Nephron progenitor cell (in vitro differentiated cells): ENCODE data around the gene PREX1.
A peak's percentile ranks its signal among the peaks of the same experiment; 100 is the strongest.

Source experiments
- DNase-seq: peaks from one replicate; pipeline ENCODE4 v3.0.0; 2021
- H3K27ac Mint-ChIP-seq: 2 replicates; pipeline ENCODE4 v1.8.0; 2021; ENCODE audit warnings: mild to moderate bottlenecking, moderate library complexity, mixed read lengths
- H3K27me3 Mint-ChIP-seq: 2 replicates; pipeline ENCODE4 v1.8.0; 2021; ENCODE audit warnings: mild to moderate bottlenecking, low read depth, mixed read lengths; ENCODE audit not compliant: poor library complexity
- H3K36me3 Mint-ChIP-seq: 2 replicates; pipeline ENCODE4 v1.8.0; 2021; ENCODE audit warnings: low read depth, mixed read lengths
- H3K4me1 Mint-ChIP-seq: 2 replicates; pipeline ENCODE4 v1.8.0; 2021; ENCODE audit warnings: mixed read lengths
- H3K4me3 Mint-ChIP-seq: 2 replicates; pipeline ENCODE4 v1.8.0; 2021; ENCODE audit warnings: mild to moderate bottlenecking, moderate library complexity, mixed read lengths
- H3K9me3 Mint-ChIP-seq: 2 replicates; pipeline ENCODE4 v1.8.0; 2021; ENCODE audit warnings: mild to moderate bottlenecking, moderate library complexity, mixed read lengths
- CTCF ChIP-seq: fragments of 200-600 bp; sonication (generic); IDR thresholded peaks from 2 replicates; pipeline ENCODE4 v1.5.0; 2021; ENCODE audit warnings: antibody characterized with exemption

Gene PREX1

GRCh38 chr20:48773837-48774418 lies 53.9 kb downstream of the PREX1 start:
- H3K9me3 Mint-ChIP-seq, result peaks cover 47% of the 10 kb centered on the region
- no peak overlapping the region for H3K4me3 Mint-ChIP-seq
- TF ChIP-seq CTCF, result no peak
- peak overlapping the region; percentile 55 for H3K27ac Mint-ChIP-seq
- peaks cover 7% of the 10 kb centered on the region for H3K27me3 Mint-ChIP-seq
- H3K4me1 Mint-ChIP-seq, result peaks cover 31% of the 10 kb centered on the region
- no peak for DNase-seq
- peaks cover 39% of the 10 kb centered on the region for H3K36me3 Mint-ChIP-seq

GRCh38 chr20:48772183-48772976 lies 55.4 kb downstream of the PREX1 start:
- H3K4me3 Mint-ChIP-seq, result no peak overlapping the region
- no peak for DNase-seq
- no peak for TF ChIP-seq CTCF
- H3K9me3 Mint-ChIP-seq, result peaks cover 31% of the 10 kb centered on the region
- peaks cover 7% of the 10 kb centered on the region for H3K27me3 Mint-ChIP-seq
- peaks cover 45% of the 10 kb centered on the region for H3K4me1 Mint-ChIP-seq
- peaks cover 29% of the 10 kb centered on the region for H3K36me3 Mint-ChIP-seq
- H3K27ac Mint-ChIP-seq, result no peak overlapping the region

- H3K4me1 Mint-ChIP-seq, result peaks cover 45% of the 10 kb centered on the region
- peaks cover 25% of the 10 kb centered on the region for H3K9me3 Mint-ChIP-seq
- peaks cover 24% of the 10 kb centered on the region for H3K36me3 Mint-ChIP-seq
Observed at GRCh38 chr20:48771542-48771941, 56.3 kb downstream of the PREX1 start.

GRCh38 chr20:48770700-48771442 lies 56.9 kb downstream of the PREX1 start:
- H3K4me1 Mint-ChIP-seq, result peaks cover 45% of the 10 kb centered on the region

More at GRCh38 chr20:48771542-48771941, 56.3 kb downstream of the PREX1 start:
- no peak overlapping the region for H3K27ac Mint-ChIP-seq
- DNase-seq, result peak; percentile 46
- no peak for TF ChIP-seq CTCF
- H3K27me3 Mint-ChIP-seq, result peaks cover 7% of the 10 kb centered on the region
- no peak overlapping the region for H3K4me3 Mint-ChIP-seq

More at GRCh38 chr20:48770700-48771442, 56.9 kb downstream of the PREX1 start:
- H3K27ac Mint-ChIP-seq, result no peak overlapping the region
- no peak for DNase-seq
- H3K27me3 Mint-ChIP-seq, result peaks cover 7% of the 10 kb centered on the region
- TF ChIP-seq CTCF, result no peak
- no peak overlapping the region for H3K4me3 Mint-ChIP-seq
- peaks cover 25% of the 10 kb centered on the region for H3K36me3 Mint-ChIP-seq
- H3K9me3 Mint-ChIP-seq, result peaks cover 26% of the 10 kb centered on the region
